ENCODE measurements around the gene PGS1. TPM values are rescaled to one million over a fixed set of nuclear protein-coding genes. Genes with fewer than 3 reads are reported as not detected.
A peak's percentile ranks its signal among the peaks of the same experiment; 100 is the strongest.

Gene PGS1
- total RNA-seq, 1 donor from 2014 or later = 40.6 TPM

GRCh38 chr17:78355701-78356100 is 22.7 kb upstream of the PGS1 start:
- TF ChIP-seq CTCF (conservative IDR thresholded peaks at IDR 0.05; ENCODE audit: low read depth, low read length) = no peak

GRCh38 chr17:78356101-78356713 is 22.2 kb upstream of the PGS1 start:
- no peak for TF ChIP-seq CTCF (conservative IDR thresholded peaks at IDR 0.05; ENCODE audit: low read depth, low read length)
- H3K4me3 ChIP-seq (ENCODE audit: low read depth, low read length) = no peak overlapping the region
- DNase-seq (ENCODE audit: low read depth) = no peak

More at GRCh38 chr17:78355701-78356100, 22.7 kb upstream of the PGS1 start:
- DNase-seq (ENCODE audit: low read depth) = no peak
- H3K4me3 ChIP-seq (ENCODE audit: low read depth, low read length) = no peak overlapping the region

GRCh38 chr17:78357177-78357586 is 21.3 kb upstream of the PGS1 start:
- peak overlapping the region; percentile 93 for H3K4me3 ChIP-seq (ENCODE audit: low read depth, low read length)
- no peak for TF ChIP-seq CTCF (conservative IDR thresholded peaks at IDR 0.05; ENCODE audit: low read depth, low read length)
- DNase-seq (ENCODE audit: low read depth) = no peak

- peak overlapping the region; percentile 93 for H3K4me3 ChIP-seq (ENCODE audit: low read depth, low read length)
- TF ChIP-seq CTCF (conservative IDR thresholded peaks at IDR 0.05; ENCODE audit: low read depth, low read length) = no peak
- DNase-seq (ENCODE audit: low read depth) = no peak
These were observed 20.5 kb upstream of the PGS1 start for GRCh38 chr17:78357672-78358537.

DNA sequence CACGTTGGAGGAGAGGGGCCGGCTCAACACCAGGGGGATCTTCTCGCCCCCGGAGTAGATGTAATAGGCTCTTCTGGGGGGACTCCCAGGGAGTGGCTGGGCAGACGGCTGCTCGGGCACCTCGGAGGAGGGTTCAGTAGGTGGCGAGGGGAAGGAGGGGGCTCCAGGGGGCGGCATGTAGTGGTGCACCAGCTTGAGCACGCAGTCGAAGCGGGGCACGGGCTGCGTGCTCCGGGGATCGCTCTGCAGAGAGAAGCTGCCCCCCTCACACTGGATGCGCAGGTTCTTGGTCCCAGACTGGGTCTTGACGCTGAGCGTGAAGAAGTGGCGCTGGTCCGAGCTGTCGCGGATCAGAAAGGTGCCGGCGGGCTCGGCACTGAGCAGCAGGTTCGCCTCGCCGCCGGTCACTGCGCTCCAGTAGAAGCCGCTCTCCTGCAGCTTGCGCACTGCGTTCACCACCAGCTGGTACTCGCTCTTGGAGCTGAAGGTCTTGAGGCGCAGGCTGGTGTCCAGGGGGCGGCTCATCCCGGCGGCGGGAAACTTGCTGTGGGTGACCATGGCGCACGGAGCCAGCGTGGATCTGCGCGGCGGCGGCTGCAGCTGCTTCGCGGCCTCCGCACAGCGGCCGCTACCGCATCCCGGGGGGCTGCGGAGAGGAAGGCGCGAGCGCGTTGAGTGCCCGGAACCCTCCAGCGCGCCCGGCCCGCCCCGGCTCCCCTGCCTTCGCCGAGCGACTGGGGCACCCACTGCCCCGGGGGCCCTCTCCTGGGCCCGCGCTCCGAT is 19.7 kb upstream of the PGS1 start:
- H3K4me3 ChIP-seq (ENCODE audit: low read depth, low read length) = peak overlapping the region; percentile 93
- no peak for TF ChIP-seq CTCF (conservative IDR thresholded peaks at IDR 0.05; ENCODE audit: low read depth, low read length)
- no peak for DNase-seq (ENCODE audit: low read depth)

- no peak for TF ChIP-seq CTCF (conservative IDR thresholded peaks at IDR 0.05; ENCODE audit: low read depth, low read length)
- no peak for DNase-seq (ENCODE audit: low read depth)
- peak overlapping the region; percentile 93 for H3K4me3 ChIP-seq (ENCODE audit: low read depth, low read length)
These were observed 19.0 kb upstream of the PGS1 start for GRCh38 chr17:78359321-78359996.

All from epithelial cell of proximal tubule (primary cell).